AG09309 (cell line): ENCODE measurements around the gene EXOC4.

ENCODE experiments used
- DNase-seq: peaks from one replicate; pipeline ENCODE4 v3.0.0-alpha.2; 2010; ENCODE audit warnings: low read depth
- H3K4me3 ChIP-seq: 2 replicates; pipeline ENCODE4 v1.5.1; 2011; ENCODE audit warnings: mild to moderate bottlenecking, low read depth, low read length, moderate library complexity; ENCODE audit not compliant: control insufficient read depth
- CTCF ChIP-seq: IDR thresholded peaks from 2 replicates; pipeline ENCODE4 v1.5.1; 2011; ENCODE audit warnings: mild to moderate bottlenecking, low read depth, low read length, inconsistent platforms; ENCODE audit not compliant: insufficient read depth, control insufficient read depth; ENCODE audit errors: missing control alignments

The EXOC4 gene

DNA sequence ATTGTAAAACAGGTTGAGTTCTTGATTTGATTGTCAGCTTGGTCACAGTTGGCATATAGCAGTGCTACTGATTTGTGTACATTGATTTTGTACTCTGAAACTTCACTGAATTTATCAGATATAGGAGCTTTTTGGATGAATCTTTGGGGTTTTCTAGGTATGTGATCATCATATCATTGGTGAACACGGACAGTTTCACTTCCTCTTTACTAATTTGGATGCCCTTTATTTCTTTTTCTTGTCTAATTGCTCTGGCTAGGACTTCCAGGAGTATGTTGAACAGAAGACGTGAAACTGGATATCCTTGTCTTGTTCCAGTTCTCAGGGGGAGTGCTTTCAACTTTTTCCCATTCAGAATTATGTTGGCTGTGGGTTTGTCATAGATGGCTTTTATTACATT lies 86.9 kb downstream of the EXOC4 start:
- no peak for TF ChIP-seq CTCF
- DNase-seq, result no peak
- H3K4me3 ChIP-seq, result no peak overlapping the region

- no peak overlapping the region for H3K4me3 ChIP-seq
- DNase-seq, result no peak
- TF ChIP-seq CTCF, result peak; percentile 44
Observed at GRCh38 chr7:133344275-133344674, 91.4 kb downstream of the EXOC4 start.

DNA sequence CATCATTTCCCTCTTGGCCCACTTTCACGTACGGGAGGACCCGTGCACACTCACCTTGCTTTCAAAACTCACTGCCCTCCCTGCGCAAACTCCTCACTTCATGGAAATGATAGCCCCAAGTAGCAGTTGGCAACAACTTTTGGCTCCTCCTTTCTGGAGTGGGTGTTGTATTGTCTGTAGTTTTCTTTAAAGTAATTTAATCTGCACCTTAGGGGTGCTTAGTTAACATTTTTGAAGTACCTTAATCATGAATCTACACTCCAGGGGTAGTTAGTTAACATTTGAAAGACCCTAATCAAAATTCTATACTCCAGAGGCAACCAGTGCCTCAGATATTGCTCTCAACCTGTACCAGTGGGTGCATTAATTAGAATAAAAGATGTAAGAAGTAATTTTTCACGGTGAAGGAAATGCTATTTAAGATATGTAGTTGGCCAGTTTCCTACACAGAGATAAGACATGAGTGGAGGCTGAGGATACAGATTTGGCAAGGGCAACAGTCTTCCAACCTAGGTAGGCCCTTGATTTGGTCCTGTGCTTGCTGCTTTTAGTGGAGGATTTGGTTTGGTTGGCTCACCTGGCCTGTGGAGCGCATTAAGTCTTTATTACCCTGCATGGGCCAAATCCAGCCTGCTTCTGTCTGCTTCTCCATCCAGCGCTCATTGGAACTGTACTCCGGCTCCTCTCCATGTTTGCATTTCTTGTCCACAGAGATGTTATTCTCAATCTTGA lies 93.0 kb downstream of the EXOC4 start:
- no peak for TF ChIP-seq CTCF
- no peak overlapping the region for H3K4me3 ChIP-seq
- DNase-seq, result no peak

DNA sequence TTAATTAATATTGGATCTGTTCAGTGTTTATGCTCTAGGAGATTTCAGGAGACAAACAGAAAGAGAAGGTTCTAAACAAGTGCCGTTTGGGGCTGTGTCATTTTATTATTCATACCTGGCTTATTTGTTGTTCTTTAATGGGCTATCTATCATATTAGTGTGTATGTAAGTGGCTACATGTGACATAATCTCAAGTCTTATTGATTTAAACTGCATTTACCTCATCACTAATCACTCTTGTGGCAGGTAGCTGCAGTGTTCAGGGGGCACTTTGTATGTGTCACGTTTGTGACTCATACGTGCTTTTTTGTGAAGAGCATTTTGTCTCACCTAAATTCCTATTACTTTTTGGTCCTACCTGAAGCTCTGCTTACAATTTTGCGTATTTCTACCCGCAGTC lies 95.4 kb downstream of the EXOC4 start:
- TF ChIP-seq CTCF, result no peak
- no peak for DNase-seq
- H3K4me3 ChIP-seq, result no peak overlapping the region

GRCh38 chr7:133349101-133349500 lies 96.2 kb downstream of the EXOC4 start:
- TF ChIP-seq CTCF, result no peak
- H3K4me3 ChIP-seq, result no peak overlapping the region
- no peak for DNase-seq

DNA sequence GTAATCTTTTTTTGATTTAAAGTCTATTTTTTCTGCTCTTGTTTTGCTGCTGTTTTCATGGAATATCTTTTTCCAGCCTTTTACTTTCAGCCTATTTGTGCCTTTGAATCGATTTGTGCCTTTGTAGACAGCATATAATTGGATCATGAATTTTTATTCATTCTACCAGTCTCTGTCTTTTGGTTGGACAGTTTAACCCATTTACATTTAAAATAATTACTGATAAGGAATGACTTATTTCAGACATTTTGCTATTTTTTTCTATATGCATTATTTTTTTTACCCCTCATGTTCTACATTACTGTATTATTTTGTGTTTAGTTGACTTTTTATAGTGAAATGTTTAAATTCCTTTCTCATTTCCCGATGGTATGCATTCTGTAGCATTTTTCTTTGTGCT lies 99.6 kb downstream of the EXOC4 start:
- no peak overlapping the region for H3K4me3 ChIP-seq
- no peak for TF ChIP-seq CTCF
- no peak for DNase-seq
